Activated B cell treated with CpG ODN at 0.5 μM for 24 hours (primary cell): Measurements from ENCODE around the gene INTS1. TPM values are rescaled to one million over a fixed set of nuclear protein-coding genes. Genes with fewer than 3 reads are reported as not detected.
A peak's percentile ranks its signal among the peaks of the same experiment; 100 is the strongest.

Experiments
- ATAC-seq: fragments of 200-7000 bp; cut with Tn5 transposase; one replicate; pipeline ENCODE4 v1.10.0; 2021; ENCODE audit warnings: low read depth, mild to moderate bottlenecking, moderate library complexity
- CTCF ChIA-PET: fragments of 350-600 bp; sonication (Branson Sonifier 250); formaldehyde crosslinking; loops from one replicate; lab custom pipeline; 2021; ENCODE audit warnings: antibody characterized with exemption; lab: Charles Lee
- POLR2A ChIA-PET: fragments of 350-600 bp; sonication (Branson Sonifier 250); formaldehyde crosslinking; loops from one replicate; lab custom pipeline; 2021; ENCODE audit warnings: antibody characterized with exemption; lab: Charles Lee
- DNase-seq: peaks from one replicate; pipeline ENCODE4 v3.0.0; 2022
- H3K27ac Mint-ChIP-seq: one replicate; pipeline ENCODE4 v1.8.0; 2020; ENCODE audit warnings: mixed read lengths
- H3K27me3 Mint-ChIP-seq: one replicate; pipeline ENCODE4 v1.8.0; 2021; ENCODE audit warnings: mixed read lengths
- H3K36me3 Mint-ChIP-seq: one replicate; pipeline ENCODE4 v1.8.0; 2021; ENCODE audit warnings: low read depth, mixed read lengths
- H3K4me1 Mint-ChIP-seq: one replicate; pipeline ENCODE4 v1.8.0; 2021; ENCODE audit warnings: mixed read lengths
- H3K4me3 Mint-ChIP-seq: one replicate; pipeline ENCODE4 v1.8.0; 2020; ENCODE audit warnings: mild to moderate bottlenecking, mixed read lengths
- H3K9me3 Mint-ChIP-seq: one replicate; pipeline ENCODE4 v1.8.0; 2020; ENCODE audit warnings: mixed read lengths
- intact Hi-C: fragments of 100-400 bp; cut with micrococcal nuclease; formaldehyde crosslinking; loops from one replicate; pipeline ENCODE4 v1.15.1; 2024
- total RNA-seq: library from RNA; stranded (reverse); gene quantifications from 2 replicates; pipeline ENCODE4 v1.2.3, GENCODE V29; 2022
- TF ChIP-seq, protein P1 (sequence below): fragments of 200-600 bp; IDR thresholded peaks from one replicate; pipeline ENCODE4 v1.8.0; 2022; ENCODE audit warnings: antibody characterized with exemption, mild to moderate bottlenecking

INTS1 gene
- total RNA-seq, 1 donor from 2014 or later, result 110 TPM

DNA sequence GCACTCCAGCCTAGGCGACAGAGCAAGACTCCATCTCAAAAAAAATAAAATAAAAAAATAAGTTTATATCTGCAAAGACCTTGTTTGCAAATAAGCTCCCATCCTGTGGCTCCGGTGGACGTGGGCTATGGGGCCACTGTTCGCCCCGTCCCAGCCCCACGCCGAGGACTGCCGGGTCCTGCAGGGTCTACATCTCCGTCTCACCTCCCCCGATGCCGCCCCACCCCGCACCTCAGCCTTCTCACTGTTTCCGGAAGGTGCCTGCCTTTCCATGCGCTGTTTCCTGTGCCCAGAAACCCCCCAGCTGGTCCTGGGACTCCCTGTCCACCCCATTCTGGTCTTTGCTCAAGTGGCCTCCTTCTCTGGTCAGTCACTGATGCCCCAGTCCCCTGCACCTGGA, 5.0 kb upstream of the INTS1 start:
- H3K27me3 Mint-ChIP-seq, result no peaks in the 10 kb centered on the region
- CTCF ChIA-PET, result no interaction called here
- no peak overlapping the region for H3K4me3 Mint-ChIP-seq
- no peaks in the 10 kb centered on the region for H3K9me3 Mint-ChIP-seq
- no peak overlapping the region for H3K27ac Mint-ChIP-seq
- intact Hi-C loops, result no loop called here
- DNase-seq (no peak), ATAC-seq (no peak)
- POLR2A ChIA-PET, result interaction anchor here (0.7 kb wide), 1 partner anchor 20 kb away, joined by 8 read pairs; no protein-coding TSS in a partner anchor
- no peaks in the 10 kb centered on the region for H3K36me3 Mint-ChIP-seq
- TF ChIP-seq, protein P1, sequence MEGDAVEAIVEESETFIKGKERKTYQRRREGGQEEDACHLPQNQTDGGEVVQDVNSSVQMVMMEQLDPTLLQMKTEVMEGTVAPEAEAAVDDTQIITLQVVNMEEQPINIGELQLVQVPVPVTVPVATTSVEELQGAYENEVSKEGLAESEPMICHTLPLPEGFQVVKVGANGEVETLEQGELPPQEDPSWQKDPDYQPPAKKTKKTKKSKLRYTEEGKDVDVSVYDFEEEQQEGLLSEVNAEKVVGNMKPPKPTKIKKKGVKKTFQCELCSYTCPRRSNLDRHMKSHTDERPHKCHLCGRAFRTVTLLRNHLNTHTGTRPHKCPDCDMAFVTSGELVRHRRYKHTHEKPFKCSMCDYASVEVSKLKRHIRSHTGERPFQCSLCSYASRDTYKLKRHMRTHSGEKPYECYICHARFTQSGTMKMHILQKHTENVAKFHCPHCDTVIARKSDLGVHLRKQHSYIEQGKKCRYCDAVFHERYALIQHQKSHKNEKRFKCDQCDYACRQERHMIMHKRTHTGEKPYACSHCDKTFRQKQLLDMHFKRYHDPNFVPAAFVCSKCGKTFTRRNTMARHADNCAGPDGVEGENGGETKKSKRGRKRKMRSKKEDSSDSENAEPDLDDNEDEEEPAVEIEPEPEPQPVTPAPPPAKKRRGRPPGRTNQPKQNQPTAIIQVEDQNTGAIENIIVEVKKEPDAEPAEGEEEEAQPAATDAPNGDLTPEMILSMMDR, result no peak
- H3K4me1 Mint-ChIP-seq, result peaks cover 71% of the 10 kb centered on the region

DNA sequence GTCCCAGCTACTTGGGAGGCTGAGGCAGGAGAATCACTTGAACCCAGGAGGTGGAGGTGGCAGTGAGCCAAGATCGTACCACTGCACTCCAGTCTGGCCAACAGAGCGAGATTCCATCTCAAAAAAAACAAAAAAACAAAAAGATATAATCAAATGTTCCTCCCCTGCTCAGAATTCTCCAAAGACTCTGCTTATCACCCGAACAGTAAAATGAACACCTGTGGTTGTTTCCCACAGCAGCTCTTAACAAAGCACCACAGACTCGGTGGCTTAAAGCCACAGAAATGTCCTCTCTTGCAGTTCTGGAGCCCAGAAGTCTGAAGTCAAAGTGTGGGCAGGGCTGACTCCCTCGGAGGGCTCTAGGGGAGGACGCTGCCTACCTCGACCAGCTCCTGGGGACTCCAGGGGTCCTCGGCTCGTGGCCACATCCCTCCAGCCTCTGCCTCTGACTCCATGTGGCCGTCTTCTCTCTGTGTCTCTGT, 4.1 kb upstream of the INTS1 start:
- no peaks in the 10 kb centered on the region for H3K9me3 Mint-ChIP-seq
- H3K4me3 Mint-ChIP-seq, result peak overlapping the region; percentile 48
- TF ChIP-seq, protein P1, result no peak
- CTCF ChIA-PET, result no interaction called here
- peak overlapping the region; percentile 65 for H3K27ac Mint-ChIP-seq
- intact Hi-C loops, result no loop called here
- ATAC-seq, result no peak
- DNase-seq, result no peak
- POLR2A ChIA-PET, result no interaction called here
- no peaks in the 10 kb centered on the region for H3K36me3 Mint-ChIP-seq
- H3K4me1 Mint-ChIP-seq, result peaks cover 67% of the 10 kb centered on the region
- no peaks in the 10 kb centered on the region for H3K27me3 Mint-ChIP-seq

DNA sequence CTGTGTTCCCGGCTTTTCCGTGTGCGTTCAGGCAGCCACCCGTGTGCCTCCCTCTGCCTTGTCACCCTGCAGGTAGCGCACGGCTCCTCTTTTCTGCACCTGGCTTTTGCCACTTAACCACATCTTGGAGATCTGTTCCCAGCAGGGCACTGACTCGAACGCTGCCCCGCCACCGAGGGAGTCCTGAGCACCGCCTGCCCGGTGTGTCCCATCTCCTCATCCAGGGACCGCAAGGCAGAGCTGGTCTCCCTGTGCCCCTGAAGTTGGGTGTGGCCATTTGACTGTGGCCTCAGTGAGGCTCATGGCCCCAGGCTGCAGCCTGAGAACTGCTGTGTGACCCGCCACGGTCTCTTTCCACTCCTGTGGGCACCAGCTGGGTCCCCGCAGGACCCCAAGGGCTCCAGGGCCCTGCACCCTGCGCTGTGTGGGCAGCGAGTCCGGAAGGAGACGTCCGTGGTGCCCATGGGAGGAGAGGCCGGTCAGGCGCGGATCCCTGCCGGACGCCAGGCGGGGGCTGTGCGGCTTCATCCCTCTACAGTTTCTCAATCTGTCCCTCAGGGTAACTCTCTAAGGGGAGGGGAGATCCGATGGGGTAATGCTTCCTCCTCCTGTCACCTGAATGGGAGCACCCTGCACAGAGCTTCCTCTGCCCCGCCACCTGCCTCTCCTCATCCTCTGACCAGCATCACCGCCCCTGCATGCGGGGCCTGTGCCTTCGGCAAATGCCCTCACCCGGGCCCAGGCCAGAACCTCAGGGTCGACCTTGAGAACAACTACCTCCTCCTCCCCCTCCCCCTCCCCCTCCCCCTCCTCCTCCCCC, 1.8 kb upstream of the INTS1 start:
- peaks cover 64% of the 10 kb centered on the region for H3K4me1 Mint-ChIP-seq
- DNase-seq (peak; percentile 25), ATAC-seq (no peak)
- intact Hi-C loops, result loop anchor here (2.0 kb wide), 1 partner anchor 901 kb away; no protein-coding TSS in a partner anchor
- no peaks in the 10 kb centered on the region for H3K27me3 Mint-ChIP-seq
- H3K4me3 Mint-ChIP-seq, result peak overlapping the region; percentile 69
- no peaks in the 10 kb centered on the region for H3K9me3 Mint-ChIP-seq
- H3K27ac Mint-ChIP-seq, result peak overlapping the region; percentile 41
- CTCF ChIA-PET, result interaction anchor here (1.1 kb wide), 1 partner anchor 26 kb away, joined by 3 read pairs; no protein-coding TSS in a partner anchor
- H3K36me3 Mint-ChIP-seq, result peaks cover 19% of the 10 kb centered on the region
- POLR2A ChIA-PET, result interaction anchor here (0.7 to 4.1 kb wide), 3 partner anchors 27 to 434 kb away, joined by 3 to 31 read pairs (median 6); no protein-coding TSS in a partner anchor
- TF ChIP-seq, protein P1, result no peak

DNA sequence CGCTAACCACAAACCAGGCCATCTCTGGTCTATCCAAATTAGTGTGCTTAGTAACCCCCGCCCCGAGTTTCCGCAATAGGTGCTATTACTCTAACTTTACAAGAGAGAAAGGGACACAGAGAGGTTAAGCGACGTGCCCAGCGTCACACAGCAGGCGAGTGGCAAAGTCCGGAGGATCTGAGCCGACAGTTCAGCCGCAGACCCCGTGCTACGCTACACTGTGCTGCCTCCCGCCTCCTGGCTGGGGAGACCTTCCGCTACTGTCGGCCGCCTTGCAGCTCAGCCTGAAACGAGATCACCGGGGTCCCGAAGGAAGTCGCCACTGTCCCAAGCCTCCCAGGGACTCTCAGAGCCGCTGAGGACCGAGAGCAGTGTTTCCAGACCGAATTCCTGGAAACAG, 799 bp downstream of the INTS1 start:
- Mint-ChIP-seq H3K27me3 (no peaks in the 10 kb centered on the region), H3K36me3 (peaks cover 33% of the 10 kb centered on the region), H3K27ac (no peak overlapping the region), H3K4me3 (peak overlapping the region; percentile 84), H3K4me1 (peaks cover 52% of the 10 kb centered on the region), H3K9me3 (no peaks in the 10 kb centered on the region)
- ChIA-PET CTCF (no interaction called here), POLR2A (interaction anchor here (0.6 to 4.1 kb wide), 3 partner anchors 10 to 64 kb away, joined by 3 to 31 read pairs (median 8); no protein-coding TSS in a partner anchor)
- TF ChIP-seq, protein P1, result no peak
- no peak for ATAC-seq
- intact Hi-C loops, result loop anchor here (5.0 kb wide), 1 partner anchor 44 kb away; no protein-coding TSS in a partner anchor
- no peak for DNase-seq

DNA sequence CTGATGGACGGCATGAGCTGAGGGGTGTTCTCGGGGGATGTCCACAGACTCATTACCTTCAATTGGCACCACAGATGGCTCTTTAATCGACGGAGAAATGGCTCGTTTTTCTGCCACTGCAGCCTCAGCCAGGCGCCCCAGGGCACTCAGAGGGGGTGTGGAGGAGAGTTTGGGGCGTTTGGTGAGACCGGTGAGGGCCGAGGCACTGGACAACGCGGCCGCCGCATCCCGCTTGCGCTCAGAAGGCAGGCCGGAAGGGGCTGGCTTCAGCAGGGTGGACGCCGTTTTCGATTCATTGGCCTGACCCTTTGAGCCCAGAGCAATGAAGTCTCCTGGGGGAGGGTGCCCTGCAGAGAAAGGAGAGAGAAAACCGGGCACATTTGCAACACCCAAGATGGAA, 1.3 kb downstream of the INTS1 start:
- intact Hi-C loops, result loop anchor here (5.0 kb wide), 1 partner anchor 44 kb away; no protein-coding TSS in a partner anchor
- TF ChIP-seq, protein P1, result no peak
- no peak for DNase-seq
- Mint-ChIP-seq H3K27me3 (no peaks in the 10 kb centered on the region), H3K4me3 (peak overlapping the region; percentile 84), H3K4me1 (peaks cover 50% of the 10 kb centered on the region), H3K27ac (no peak overlapping the region), H3K9me3 (no peaks in the 10 kb centered on the region), H3K36me3 (peaks cover 39% of the 10 kb centered on the region)
- ChIA-PET CTCF (no interaction called here), POLR2A (interaction anchor here (1.8 kb wide), 1 partner anchor 10 kb away, joined by 8 read pairs; no protein-coding TSS in a partner anchor)
- no peak for ATAC-seq
